ENCODE results near the gene EDC3. TPM values are rescaled to one million over a fixed set of nuclear protein-coding genes. Genes with fewer than 3 reads are reported as not detected.
A peak's percentile ranks its signal among the peaks of the same experiment; 100 is the strongest.

The EDC3 gene
- total and polyA plus RNA-seq, 9 of the 15 experiments (the other 6 are each of a cell fraction or from before 2014, with no cell fraction given) = 11.7 to 63.9 (median 32.8) TPM

- no peak for TF ChIP-seq UBTF (IDR thresholded peaks at IDR 0.05; ENCODE audit: borderline replicate concordance in 1 of 2, low read depth in 2 of 2, low read length in 2 of 2)
- no peak for TF ChIP-seq CHD4 (IDR thresholded peaks at IDR 0.05; ENCODE audit: insufficient read depth, insufficient replicate concordance, low read depth, low read length, poor library complexity, severe bottlenecking)
- no peak for TF ChIP-seq MIER1 (IDR thresholded peaks at IDR 0.05; ENCODE audit: low read depth)
- no peak for TF ChIP-seq ZNF551 (CRISPR knock-in tag; IDR thresholded peaks at IDR 0.05)
- TF ChIP-seq MCM7 (IDR thresholded peaks at IDR 0.05) = no peak
- TF ChIP-seq CBFB (CRISPR knock-in tag; IDR thresholded peaks at IDR 0.05) = 0 out of 2 replicates have a peak, but pooled peaks have one; percentile 37
- no peak for TF ChIP-seq ZNF217 (CRISPR knock-in tag; IDR thresholded peaks at IDR 0.05)
- TF ChIP-seq NFE2 (IDR thresholded peaks at IDR 0.05; ENCODE audit: low read depth) = no peak
- no peak for TF ChIP-seq PURB (CRISPR knock-in tag; IDR thresholded peaks at IDR 0.05; ENCODE audit: low read depth)
- TF ChIP-seq EP300 (IDR thresholded peaks at IDR 0.05; ENCODE audit: low read length) = no peak
- TF ChIP-seq HOXB6 (CRISPR knock-in tag; IDR thresholded peaks at IDR 0.05; ENCODE audit: borderline replicate concordance) = no peak
- no peak for TF ChIP-seq MYBL2 (IDR thresholded peaks at IDR 0.05; ENCODE audit: low read depth)
- TF ChIP-seq MYBL2 (CRISPR knock-in tag; IDR thresholded peaks at IDR 0.05; ENCODE audit: borderline replicate concordance) = no peak
- peak; percentile 85 for TF ChIP-seq POLR2G (IDR thresholded peaks at IDR 0.05; ENCODE audit: low read depth, low read length)
- TF ChIP-seq ARID4B (CRISPR knock-in tag; IDR thresholded peaks at IDR 0.05) = peak; percentile 98
- TF ChIP-seq TOE1 (IDR thresholded peaks at IDR 0.05; ENCODE audit: borderline replicate concordance) = peak; percentile 59; the same call in 1 of the 2 replicates
- TF ChIP-seq TOE1 (CRISPR knock-in tag; IDR thresholded peaks at IDR 0.05; ENCODE audit: borderline replicate concordance, low read depth) = no peak
- TF ChIP-seq SMAD1 (IDR thresholded peaks at IDR 0.05; ENCODE audit: low read depth, low read length, partially characterized antibody) = peak; percentile 24
- TF ChIP-seq KDM5B (IDR thresholded peaks at IDR 0.05; ENCODE audit: insufficient replicate concordance, low read depth, low read length) = peak; percentile 81
- TF ChIP-seq ZNF165 (CRISPR knock-in tag; IDR thresholded peaks at IDR 0.05; ENCODE audit: borderline replicate concordance) = no peak
- no peak for TF ChIP-seq ZNF695 (CRISPR knock-in tag; IDR thresholded peaks at IDR 0.05)
- peak in 1 of 2 experiments; percentile 95; a peak in 2 of 4 replicates for TF ChIP-seq KDM4B (IDR thresholded peaks at IDR 0.05; ENCODE audit: borderline replicate concordance in 2 of 2, low read depth in 1 of 2)
These were observed at the start of gene EDC3 (continued) for GRCh38 chr15:74695597-74696397.

Data from K562 (cell line).